ENCODE measurements around the gene PLCD3.

Gene PLCD3

DNA sequence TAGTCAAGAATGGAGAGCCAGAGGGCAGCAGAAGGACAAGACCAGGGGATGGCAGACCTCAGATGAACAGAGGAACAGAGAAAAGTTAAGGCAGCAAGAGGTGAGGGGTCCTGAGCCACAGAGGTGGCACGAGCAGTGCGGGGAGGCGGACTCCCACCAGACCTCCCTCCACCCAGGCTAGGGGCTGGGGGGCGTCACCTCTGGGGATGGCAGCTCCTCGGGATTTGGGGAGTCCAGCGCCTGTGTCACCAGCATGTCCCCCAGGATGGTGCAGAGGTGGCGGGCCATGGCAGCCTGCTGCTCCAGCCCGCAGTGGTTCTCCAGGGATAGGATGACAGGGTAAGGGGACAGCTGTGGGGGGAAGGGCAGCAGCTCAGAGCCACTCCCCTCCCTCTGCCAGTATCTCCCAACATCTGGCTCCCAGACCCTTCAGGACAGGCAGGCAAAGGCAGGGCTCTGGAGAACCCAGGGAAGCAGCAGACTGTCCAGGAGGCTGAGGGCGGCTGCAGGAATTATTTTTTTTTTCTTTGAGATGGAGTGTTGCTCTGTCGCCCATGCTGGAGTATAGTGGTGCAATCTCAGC is 15.8 kb downstream of the PLCD3 start:
- DNase-seq (ENCODE audit: low spot score), result no peak

DNA sequence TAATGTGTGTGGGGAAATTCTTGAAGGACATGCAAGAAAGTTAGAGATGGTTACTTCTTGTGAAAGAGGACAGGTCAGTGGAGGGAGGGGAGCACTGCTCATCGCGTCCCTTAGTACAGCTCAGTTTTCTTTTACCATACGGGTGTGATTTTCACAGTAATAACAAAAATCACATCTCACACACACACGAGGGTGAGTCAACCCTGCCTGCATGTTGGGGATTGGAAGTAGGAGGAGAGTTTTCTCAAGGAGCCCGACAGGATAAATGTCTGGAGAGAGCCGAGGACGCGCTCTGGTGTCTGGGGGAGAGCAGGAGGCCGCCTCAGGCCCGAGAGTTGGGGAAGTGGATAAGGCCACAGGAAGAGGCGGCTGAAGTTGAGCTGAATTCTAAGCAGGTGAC is 16.4 kb downstream of the PLCD3 start:
- no peak for DNase-seq (ENCODE audit: low spot score)

GRCh38 chr17:45115015-45115625 is 17.2 kb downstream of the PLCD3 start:
- no peak for DNase-seq (ENCODE audit: low spot score)

GRCh38 chr17:45114117-45114932 is 18.0 kb downstream of the PLCD3 start:
- no peak for DNase-seq (ENCODE audit: low spot score)

DNA sequence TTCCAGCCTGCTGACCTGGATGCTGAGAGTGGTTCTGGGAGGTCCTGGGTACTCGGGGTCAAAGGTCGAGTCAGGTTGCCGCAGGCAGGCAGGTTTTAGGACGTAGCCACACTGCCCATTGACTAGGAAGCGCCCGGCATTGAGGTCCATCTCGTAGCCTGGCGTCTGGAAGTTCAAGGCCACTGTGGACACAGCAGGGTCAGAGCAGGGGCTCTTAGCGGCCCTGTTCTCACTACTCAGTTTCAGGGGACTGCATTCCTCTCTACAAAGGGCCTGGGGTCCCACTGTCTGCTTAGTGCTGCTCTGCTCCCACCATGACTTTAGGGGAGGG is 18.9 kb downstream of the PLCD3 start:
- no peak for DNase-seq (ENCODE audit: low spot score)

DNA sequence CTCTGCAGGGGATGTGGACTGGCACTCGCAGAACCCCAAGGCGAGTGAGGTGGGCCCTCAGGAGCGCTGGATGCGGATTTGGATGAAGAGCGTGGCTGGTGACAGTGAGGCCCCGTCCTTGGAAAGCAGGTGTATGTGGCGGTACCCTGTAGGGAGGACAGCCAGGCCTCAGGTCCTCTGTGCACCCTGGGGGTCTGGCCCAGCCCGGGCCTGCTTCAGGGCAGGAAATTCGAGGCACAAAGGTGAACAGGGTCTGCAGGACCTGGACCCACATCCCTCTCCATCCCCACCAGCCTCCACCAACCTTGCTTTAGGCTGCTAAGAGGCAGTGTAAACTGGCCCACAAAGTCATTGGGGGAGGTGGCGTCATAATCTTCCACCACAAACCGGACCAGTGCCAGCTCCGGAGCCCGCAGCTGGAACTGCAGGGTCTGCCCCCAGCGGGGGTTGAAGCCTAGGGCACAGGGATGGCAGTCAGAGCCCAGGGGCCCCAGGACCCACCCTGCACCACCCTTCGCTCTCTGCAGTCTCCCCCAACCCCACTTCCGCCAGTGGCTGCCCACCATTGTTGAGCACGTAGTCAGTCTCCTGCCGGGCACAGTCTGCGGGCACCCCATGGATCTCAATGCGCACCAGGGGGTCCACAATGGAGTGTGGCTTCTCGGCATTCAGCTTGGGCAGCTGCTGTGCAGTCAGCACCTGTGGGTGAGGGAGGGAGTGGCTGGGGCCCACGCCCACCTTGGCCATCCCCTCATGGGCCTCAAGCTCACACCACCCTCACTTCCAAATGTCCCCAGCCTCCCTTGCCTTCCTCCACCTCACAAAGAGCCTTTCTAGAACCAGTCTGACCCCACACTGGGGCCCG is 19.5 kb downstream of the PLCD3 start:
- DNase-seq (ENCODE audit: low spot score), result no peak

GRCh38 chr17:45111850-45112249 is 20.5 kb downstream of the PLCD3 start:
- DNase-seq (ENCODE audit: low spot score), result no peak

GRCh38 chr17:45110676-45111611 is 21.4 kb downstream of the PLCD3 start:
- DNase-seq (ENCODE audit: low spot score), result no peak

DNA sequence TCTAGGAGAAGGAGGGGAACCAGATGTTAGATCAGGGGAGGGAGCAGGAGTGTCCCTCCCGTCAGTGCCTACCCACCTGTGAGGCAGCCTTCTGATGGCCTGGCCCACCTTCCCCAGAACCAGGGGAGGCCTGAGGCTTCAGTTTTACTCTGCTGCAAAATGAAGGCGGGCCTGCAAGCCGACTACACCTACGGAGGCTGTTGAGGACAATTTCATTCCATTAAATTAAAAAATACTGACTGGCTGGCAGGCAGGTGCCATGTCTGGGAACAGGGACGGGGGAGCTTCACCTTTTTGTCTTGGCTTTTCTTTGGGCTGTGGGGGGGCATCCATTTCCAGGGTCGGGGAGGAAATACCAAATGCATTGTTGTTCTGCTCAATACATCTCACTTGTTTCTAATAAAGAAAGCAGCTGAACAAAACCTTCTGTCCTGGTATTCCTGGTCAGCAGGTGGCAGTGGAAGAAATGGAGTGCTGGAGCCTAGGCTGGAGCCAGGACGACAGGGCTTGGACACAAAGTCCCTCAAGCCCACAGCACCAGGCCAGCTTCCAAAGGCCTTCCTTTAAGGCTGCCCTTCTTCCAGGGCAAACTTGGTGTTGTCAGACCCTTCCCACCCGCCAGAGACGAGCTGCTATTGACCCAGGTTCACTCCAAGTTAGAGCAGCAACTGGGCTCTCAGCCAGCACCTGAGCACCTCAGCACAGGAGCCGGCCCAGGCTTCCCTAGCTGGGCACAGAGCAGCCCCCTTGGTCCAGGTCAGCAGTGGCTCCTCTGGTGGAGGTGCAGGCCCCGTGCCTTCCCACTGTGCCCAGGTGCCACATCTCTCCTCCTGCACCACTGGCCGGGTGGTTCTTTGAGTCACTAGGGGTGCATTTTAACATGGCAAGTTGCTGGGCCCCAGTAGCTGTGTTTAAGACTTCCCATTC is 23.5 kb downstream of the PLCD3 start:
- DNase-seq (ENCODE audit: low spot score), result no peak

DNA sequence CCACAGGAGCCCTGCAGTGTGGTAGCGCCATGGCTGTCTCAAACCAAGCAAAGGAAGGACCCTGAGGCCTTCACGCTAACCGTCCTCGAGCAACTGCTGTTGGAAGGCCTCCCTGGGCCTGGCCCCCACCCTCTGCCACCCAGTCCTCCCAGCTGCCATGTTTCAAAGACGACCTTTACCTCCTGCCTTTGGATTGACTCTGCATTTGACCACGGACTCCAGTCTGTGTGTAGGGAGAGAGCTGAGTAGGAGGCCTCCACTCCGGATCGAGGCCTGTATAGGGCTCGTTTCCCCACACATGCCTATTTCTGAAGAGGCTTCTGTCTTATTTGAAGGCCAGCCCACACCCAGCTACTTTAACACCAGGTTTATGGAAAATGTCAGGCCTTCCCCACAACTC is 24.3 kb downstream of the PLCD3 start:
- DNase-seq (ENCODE audit: low spot score), result no peak

- DNase-seq (ENCODE audit: low spot score), result no peak
Observed at GRCh38 chr17:45107293-45108010, 24.9 kb downstream of the PLCD3 start.

GRCh38 chr17:45106582-45106981 is 25.7 kb downstream of the PLCD3 start:
- DNase-seq (ENCODE audit: low spot score), result no peak

GRCh38 chr17:45106096-45106495 is 26.2 kb downstream of the PLCD3 start:
- DNase-seq (ENCODE audit: low spot score), result no peak

DNA sequence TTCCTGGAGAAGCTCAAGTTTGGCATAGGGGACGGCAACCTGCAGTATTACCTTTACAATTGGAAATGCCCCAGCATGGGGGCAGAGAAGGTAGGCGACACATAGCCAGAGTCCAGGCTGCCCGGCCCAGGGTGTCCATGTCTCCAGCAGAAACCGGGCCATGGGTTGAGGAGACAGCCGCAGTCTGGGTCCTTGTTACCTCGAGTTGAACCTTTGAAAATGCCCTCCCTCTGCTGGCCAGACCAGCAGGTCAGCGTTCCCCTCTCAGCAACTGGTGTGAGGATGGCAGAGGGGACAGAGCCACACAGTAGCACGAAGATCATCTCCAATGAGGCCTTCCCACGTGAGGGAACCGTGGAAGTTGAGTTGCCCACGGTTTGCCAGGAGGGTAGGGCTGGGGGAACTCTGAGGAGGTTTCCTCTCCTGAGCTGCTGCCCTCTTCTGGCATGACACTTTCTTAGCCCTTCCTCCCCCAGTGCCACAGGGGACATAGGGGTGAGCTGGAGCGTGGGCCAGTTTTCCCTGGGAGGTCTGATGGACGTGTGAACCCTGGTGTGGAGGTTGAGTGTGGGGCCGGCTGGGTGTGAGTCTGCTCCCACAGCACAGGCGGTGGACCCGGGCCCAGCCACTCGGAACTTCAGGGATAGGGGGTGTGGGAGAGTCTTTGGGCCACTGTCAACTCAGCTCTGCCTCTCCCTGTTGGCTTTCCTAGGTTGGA is 27.2 kb downstream of the PLCD3 start:
- no peak for DNase-seq (ENCODE audit: low spot score)

DNA sequence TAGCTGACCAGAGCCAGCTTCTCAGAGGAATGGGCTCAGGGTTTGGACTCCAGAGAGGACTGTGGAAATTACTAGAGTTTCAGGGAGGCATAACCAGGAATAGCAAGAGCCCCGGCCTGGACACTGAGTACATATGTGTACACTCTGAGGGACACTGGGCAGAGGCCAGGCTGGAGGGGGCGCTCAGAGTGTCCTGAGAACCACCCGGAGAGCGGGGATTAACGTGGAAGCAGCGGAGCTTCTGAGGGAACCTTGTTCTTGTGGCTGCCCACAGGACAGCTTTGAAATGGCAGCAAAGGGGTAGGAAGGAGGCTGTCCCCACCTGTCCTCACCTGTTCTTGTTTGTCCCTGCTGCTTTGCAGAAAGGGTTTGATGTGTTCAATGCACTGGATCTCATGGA is 27.8 kb downstream of the PLCD3 start:
- no peak for DNase-seq (ENCODE audit: low spot score)

DNA sequence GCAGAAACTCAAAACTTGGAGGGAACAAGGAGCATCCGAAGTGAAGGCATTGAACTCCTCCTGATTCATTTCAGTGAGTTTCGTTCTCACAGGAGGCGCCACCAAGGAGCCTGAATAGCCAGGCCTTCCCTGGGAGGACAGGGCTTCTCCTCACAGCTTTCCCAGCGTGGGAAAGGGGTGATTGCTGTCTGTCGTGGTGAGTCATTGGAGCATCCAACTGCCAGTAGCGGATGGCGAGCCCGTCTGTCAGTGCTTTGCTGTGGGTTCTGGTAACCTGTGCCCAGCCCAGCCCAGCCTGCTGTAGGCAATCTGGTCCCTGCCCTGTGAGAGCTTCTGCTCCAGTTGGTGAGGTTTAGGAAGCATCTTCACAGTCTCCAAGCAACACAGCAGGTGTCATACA is 28.3 kb downstream of the PLCD3 start:
- no peak for DNase-seq (ENCODE audit: low spot score)

DNA sequence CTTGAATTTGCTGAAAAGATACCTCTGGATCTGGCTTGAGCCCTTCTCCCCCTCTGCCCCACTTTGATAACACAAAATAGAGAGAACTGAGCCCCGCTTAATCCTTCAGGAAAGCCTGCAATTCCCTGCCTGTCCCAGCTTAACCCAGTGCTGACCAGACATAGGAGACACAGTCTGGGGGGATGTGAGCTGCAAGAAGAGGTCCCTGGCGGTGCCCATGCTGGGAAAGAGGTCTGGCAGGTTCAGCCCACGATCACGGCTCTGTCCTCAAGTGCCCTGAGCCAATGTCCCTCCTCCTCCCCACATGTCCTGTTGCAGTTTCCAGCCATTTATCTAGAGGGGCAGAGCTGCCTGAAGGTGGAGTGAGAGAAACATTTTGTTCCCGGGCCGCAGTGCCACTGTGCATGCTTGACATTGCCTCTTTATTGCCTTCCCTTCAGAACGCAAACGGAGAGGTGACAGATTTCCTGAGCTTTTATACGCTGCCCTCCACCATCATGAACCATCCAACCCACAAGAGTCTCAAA is 29.0 kb downstream of the PLCD3 start:
- DNase-seq (ENCODE audit: low spot score), result no peak

DNA sequence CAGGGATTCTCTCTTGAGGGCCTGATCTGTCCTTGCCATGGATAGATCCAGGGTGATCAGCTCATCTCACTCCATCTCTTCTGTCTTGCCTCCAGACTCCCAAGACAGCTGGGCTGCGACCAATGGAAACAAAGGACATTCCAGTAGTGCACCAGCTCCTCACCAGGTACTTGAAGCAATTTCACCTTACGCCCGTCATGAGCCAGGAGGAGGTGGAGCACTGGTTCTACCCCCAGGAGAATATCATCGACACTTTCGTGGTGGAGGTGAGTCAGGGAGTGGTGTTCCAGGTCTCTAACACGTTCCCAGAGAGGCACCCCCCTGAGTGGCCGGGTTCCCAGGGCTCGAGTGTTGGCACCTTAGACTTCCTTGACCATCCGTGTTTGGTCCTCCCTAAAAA is 29.5 kb downstream of the PLCD3 start:
- DNase-seq (ENCODE audit: low spot score), result no peak

Measured in kidney capillary endothelial cell (primary cell).